SW 1271 (cell line): ENCODE measurements around the gene PRRC2C.
"Not testable (repeated sequence)": the region's sequence is repeated elsewhere in the genome, so short reads cannot be mapped to it uniquely, and the experiment has no call there.

ENCODE experiments used
- DNase-seq, 2 experiments: peaks; one replicate each; lab custom pipeline; 2025; lab: John Stamatoyannopoulos, UW

Gene PRRC2C

GRCh38 chr1:171585715-171586114 lies 100.4 kb downstream of the PRRC2C start:
- no peak for DNase-seq

DNA sequence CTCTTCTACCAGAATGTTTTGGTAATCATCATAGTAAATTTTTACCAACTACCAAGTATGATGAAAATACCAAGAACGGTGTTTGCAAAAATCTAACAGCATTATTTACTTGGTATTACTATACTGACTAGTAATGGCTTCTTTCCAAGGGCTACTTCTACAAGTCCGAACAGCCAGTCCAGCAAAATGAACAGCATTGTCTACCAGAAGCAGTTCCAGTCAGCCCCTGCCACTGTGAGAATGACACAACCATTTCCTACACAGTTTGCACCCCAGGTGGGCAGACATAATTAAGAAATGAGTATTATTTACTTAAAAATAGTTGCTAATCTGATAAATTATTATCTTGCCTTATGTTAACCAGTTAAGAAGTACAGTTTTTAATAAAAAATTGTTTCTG lies 102.9 kb downstream of the PRRC2C start:
- DNase-seq: no peak

- no peak for DNase-seq
Observed at GRCh38 chr1:171590022-171590421, 104.7 kb downstream of the PRRC2C start.

GRCh38 chr1:171595324-171595723 lies 110.0 kb downstream of the PRRC2C start:
- DNase-seq: no peak

DNA sequence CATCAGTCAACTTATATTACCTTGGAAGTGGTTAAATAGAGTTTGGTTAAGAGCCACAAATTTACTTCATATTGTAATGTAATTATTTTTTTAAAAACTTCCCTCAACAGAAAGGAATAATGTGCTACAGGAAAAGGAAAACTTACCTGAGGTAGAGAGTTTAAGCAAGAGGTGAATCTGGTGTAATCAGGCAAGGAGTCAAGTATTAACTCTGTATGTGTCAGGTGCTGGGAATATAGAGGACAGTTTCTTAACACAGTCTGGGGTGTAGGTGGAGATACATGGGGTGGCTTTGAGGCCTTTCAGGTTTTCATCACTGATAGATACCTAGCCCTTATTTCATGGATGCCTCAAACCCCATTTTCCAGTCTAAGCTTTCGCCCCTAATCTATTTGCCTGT lies 110.8 kb downstream of the PRRC2C start:
- no peak for DNase-seq

DNA sequence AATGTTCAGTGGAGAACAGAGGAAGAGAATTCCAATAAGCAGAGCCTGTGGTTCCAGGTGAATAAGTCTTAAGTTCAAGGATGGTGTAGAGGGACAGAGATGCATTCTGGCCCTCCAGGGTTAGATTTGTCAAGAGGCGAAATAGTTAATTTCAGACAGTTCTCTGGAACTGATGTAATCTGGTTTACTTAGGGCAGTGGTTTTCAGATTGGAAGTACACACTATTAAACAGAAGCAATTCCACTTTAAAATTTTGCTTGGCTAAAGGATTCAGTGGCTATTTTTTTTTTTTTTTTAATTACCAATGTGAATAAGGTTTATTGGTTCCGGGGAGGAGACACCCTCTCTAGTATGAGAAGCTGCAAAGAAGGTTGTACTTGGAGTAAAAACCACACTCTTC lies 111.4 kb downstream of the PRRC2C start:
- no peak for DNase-seq

DNA sequence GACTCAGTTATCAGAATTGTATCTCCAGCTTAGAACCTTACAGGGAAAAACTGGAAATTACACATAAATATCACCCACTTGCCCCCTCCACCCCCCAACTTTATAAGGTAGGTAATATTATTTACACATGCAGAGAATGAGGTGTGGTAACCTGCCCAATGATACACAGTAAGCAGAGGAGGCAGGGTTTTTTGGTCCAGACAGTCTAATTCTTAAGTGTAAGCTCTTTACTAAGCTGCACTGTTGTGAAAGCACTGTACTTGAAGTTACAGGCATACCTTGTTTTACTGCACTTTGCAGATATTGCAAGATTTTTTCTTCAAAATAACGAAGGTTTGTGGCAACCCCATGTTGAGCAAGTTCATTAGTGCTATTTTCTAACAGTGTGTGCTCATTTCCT lies 111.9 kb downstream of the PRRC2C start:
- no peak for DNase-seq

DNA sequence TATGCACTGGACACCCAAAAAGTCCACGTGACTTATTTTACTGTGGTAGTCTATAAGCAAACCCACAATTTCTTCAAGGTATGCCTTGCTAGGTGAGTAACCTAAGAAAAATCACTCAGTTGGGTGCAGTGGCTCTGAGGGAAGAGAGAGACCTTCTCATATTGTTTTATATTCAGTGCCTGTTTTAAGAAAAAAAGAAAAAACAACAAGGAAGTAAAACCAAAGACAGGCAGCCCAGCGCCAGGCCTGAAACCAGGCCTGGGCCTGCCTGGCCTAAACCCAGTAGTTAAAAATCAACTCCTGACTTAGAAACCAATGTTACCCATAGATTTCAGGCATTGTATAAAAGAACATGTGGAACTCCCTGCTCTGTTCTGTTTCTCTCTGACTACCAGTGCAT lies 115.0 kb downstream of the PRRC2C start:
- DNase-seq: not testable (repeated sequence)

DNA sequence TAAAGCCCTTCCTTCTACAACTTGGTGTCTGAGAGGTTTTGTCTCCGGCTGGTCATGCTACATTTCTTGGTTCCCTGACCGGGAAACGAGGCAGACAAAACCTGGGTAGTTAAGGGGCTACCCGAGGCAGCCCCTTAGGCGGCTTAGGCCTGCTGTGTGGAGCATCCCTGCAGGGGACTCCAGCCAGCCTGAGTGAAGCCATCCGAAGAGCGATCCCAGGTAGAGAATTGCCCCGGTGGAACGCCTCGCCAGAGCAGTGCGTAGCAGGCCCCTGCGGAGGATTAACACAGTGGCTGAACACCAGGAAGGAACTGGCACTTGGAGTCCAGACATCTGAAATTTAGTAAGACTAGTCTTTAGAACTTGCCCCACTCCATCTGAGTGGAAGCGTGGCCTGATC lies 115.5 kb downstream of the PRRC2C start:
- no peak for DNase-seq

GRCh38 chr1:171603042-171603441 lies 117.7 kb downstream of the PRRC2C start:
- not testable (repeated sequence) for DNase-seq

DNA sequence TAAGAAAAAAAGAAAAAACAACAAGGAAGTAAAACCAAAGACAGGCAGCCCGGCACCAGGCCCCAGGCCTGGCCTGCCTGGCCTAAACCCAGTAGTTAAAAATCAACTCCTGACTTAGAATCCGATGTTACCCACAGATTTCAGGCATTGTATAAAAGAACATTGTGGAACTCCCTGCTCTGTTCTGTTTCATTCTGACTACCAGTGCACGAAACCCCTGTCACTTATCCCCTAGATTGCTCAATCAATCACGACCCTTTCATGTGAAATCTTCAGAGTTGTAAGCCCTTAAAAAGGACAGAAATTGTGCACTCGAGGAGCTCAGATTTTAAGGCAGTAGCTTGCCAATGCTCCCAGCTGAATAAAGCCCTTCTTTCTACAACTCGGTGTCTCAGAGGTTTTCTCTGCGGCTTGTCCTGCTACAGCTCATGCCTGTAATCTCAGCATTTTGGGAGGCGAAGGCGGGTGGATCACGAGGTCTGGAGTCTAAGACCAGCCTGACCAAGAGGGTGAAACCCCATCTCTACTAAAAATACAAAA lies 121.1 kb downstream of the PRRC2C start:
- no peak for DNase-seq

- no peak for DNase-seq
Observed at GRCh38 chr1:171610385-171610784, 125.1 kb downstream of the PRRC2C start.

- no peak for DNase-seq
Observed at GRCh38 chr1:171611306-171611705, 126.0 kb downstream of the PRRC2C start.

GRCh38 chr1:171613282-171613681 lies 128.0 kb downstream of the PRRC2C start:
- no peak for DNase-seq

GRCh38 chr1:171615122-171615906 lies 130.0 kb downstream of the PRRC2C start:
- not testable (repeated sequence) for DNase-seq

- DNase-seq: no peak
Observed at GRCh38 chr1:171616586-171616985, 131.3 kb downstream of the PRRC2C start.

- DNase-seq: no peak
Observed at GRCh38 chr1:171622152-171622462, 136.8 kb downstream of the PRRC2C start, which contains the start of gene MYOCOS. TSS of gene MYOCOS (plus strand) at chr1:171622243. CDS start at chr1:171623884, 1,641 bp downstream.

DNA sequence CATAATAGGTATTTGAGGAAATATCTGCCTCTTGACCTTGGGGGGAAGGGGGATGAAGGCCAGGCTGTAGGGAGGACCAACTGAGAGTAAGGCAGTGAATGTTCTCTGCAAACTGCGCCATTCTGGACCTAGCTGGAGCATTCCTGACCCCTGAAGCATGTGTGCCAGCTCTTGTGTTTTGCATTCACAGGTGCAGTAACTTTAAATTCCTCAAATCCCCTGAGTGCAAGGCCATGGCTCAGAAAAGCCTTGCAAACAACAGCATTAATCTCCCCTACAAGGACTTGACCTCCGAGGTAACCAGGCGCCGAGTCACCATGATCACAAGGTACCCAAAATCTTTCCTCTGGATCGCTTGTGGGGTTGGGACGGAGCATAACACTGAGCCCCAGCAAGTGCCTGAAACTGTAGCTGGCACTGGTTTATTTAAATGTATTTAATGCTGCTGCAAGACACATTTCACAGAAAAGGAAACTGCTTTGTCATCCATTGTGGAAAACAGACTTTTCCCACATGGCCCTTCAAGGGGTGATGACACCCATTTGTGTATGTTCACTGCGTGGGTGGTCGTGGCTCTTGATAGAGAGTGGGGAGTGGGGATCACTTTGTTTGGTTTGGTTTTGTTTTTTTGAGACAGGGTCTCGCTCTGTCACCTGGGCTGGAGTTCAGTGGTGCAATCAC lies 138.5 kb downstream of the PRRC2C start:
- DNase-seq: no peak

DNA sequence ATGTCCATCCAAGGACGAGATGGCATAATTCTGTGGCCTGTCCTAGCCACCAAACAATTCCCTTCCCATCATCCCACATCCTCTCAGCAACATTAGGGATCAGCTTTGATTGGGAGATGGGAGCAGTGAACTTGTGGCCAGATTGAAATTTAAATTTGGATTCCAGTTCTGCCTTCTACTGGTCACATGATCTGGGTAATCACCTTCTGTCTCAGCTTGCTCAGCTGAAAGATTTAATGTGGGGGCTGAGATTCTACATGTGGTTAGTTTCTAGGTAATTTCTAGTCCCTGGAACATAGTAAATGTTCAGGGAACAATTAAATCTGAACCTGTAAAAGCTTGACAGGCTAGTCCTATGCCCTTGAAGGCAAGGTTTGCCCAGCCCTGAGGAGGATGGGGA lies 139.9 kb downstream of the PRRC2C start:
- DNase-seq: no peak

- no peak for DNase-seq
Observed at GRCh38 chr1:171627020-171627419, 141.7 kb downstream of the PRRC2C start.

- no peak for DNase-seq
Observed at GRCh38 chr1:171628225-171628624, 142.9 kb downstream of the PRRC2C start.

DNA sequence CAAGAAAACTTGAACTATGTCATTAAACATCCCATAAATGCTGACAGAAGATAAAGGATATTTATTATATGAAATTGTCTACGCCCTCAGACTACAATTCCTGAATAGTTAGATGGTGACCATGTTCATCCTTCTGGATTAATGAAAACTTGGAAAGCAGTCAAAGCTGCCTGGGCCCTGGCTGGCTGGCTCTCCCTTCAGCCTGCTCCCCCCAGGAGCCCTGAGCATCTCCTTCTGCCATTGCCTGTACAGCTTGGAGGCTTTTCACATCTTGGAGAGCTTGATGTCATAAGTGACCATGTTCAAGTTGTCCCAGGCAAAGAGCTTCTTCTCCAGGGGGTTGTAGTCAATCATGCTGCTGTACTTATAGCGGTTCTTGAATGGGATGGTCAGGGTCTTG lies 150.3 kb downstream of the PRRC2C start:
- no peak for DNase-seq

- DNase-seq: no peak
Observed at GRCh38 chr1:171636141-171636540, 150.8 kb downstream of the PRRC2C start.
